ENCODE results near the gene TMIGD1.

The TMIGD1 gene

DNA sequence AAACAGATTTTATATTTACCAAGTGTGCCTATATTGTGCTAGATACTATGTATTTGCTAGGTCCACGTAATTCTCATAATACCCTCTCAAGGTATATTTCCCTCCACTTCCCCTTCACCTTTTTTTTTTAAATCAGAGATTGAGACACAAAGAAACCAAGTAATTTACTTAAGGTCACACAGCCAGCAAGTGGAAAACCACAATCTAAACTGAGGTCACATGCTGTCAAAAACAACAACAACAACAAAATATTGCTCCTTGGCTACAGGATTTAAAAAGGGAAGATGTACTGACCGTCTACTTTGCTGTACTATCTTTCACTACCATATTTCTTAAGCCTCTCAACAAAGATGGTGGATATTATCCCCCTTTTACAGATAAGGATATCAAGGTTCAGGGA lies 57.9 kb downstream of the TMIGD1 start:
- FAIRE-seq = no peak

DNA sequence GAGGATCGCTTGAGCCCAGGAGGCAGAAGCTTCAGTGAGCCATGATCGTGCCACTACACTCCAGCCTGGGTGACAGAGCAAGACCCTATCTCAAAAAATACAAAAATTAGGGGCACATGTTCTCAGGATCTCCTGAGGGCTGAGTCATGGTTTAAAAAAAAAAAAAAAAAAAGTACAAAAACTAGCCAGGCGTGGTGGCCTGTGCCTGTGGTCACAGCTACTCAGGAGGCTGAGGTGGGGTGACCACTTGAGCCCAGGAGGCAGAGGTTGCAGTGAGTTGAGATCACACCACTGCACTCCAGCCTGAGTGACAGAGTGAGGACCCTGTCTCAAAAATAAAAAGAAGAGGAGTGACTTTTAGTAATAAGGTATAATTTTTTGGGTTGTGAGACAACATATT lies 59.0 kb downstream of the TMIGD1 start:
- no peak for FAIRE-seq

DNA sequence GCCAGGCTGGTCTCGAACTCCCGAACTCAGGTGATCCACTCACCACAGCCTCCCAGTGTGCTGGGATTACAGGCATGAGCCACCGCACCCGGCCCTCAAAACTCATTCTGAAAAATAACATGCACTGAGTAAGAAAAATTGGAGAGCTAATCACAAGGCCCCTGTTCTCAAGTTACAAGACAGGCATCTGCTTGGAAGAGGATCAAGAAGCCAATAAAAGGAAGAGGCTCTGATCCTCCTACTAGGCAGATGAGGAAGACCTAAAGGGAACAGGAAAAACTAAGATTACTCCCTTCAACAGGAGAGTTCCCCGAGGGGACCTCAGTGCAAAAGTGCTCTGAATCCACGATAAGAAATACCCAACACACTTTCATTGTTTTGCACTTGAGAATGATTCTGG lies 60.5 kb downstream of the TMIGD1 start:
- no peak for FAIRE-seq

DNA sequence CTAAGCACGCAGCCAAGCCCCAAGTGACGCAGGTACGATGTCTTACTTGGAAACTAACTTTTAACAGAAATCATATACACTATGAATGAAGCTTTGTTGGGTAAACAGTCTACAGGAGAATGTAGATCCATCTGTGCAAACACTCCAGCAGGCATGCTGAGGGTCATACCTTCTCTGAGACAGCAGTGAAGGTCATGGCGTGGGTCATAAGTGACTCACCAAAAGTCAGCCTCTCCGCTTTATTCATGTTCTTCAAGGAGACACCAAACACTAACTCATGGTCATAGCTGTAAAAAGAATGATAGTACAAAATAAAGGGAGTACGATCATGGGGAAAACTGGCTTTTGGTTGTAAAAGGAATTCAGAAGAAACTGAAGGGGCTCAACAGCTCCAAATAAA lies 62.8 kb downstream of the TMIGD1 start:
- FAIRE-seq = no peak

DNA sequence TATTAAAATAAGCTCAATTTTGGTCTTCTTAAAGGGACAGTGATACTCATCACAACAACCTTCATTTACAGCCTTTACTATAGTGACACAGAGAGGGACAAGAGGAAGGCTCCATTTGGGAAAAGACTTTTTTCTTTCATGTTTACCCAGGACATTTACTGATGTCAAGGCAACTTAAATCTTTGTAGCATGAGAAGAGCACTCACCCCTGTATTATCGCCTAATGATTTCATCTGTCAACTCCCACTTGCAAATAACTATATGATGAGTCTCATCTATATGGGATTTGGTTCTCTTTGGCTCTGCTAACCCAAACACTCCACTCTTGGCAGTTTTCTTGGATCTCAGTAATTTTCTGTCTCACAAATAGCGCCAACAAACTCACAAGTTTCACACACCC lies 66.2 kb downstream of the TMIGD1 start:
- FAIRE-seq = no peak

All from islet of Langerhans (tissue), 1 donor.